Esophagus muscularis mucosa (tissue), 4 donors: ENCODE data around the gene RTF1. TPM values are rescaled to one million over a fixed set of nuclear protein-coding genes. Genes with fewer than 3 reads are reported as not detected.

Experiments used
- DNase-seq: peaks from one replicate; pipeline ENCODE4 v3.0.0-alpha.2; 2017; ENCODE audit errors: extremely low spot score
- H3K27ac ChIP-seq, 4 donors: fragments of 200-600 bp; sonication (generic); replicated peaks in 1 of 4; 1 replicate in 3 of 4; 2 replicates in 1 of 4; pipeline ENCODE4 v1.5.1; 2016 to 2019; ENCODE audit warnings: mild to moderate bottlenecking in 1 of 4
- H3K27me3 ChIP-seq, 4 donors: fragments of 200-600 bp; sonication (generic); one replicate each; pipeline versions ENCODE4 v1.5.1 to v1.6.0; 2016 to 2019
- H3K36me3 ChIP-seq, 4 donors: fragments of 200-600 bp; sonication (generic); one replicate each; pipeline ENCODE4 v1.5.1; 2016 to 2019
- H3K4me1 ChIP-seq, 4 donors: fragments of 200-600 bp; sonication (generic); one replicate each; pipeline ENCODE4 v1.5.1; 2016 to 2019
- H3K4me3 ChIP-seq, 4 donors: fragments of 200-600 bp; sonication (generic); 1 replicate in 2 of 4; 2 replicates in 2 of 4; pipeline ENCODE4 v1.5.1; 2016 to 2019; ENCODE audit warnings: mild to moderate bottlenecking in 4 of 4, moderate library complexity in 1 of 4
- H3K9me3 ChIP-seq, 4 donors: fragments of 200-600 bp; sonication (generic); 1 replicate in 3 of 4; 2 replicates in 1 of 4; pipeline ENCODE4 v1.5.1; 2016 to 2019
- EP300 ChIP-seq: sonication (generic); formaldehyde crosslinking; IDR thresholded peaks from one replicate; pipeline ENCODE4 v1.6.1; 2017; ENCODE audit warnings: antibody characterized with exemption
- POLR2A ChIP-seq: fragments of 450-650 bp; IDR thresholded peaks from one replicate; pipeline ENCODE4 v1.6.1; 2017; ENCODE audit warnings: antibody characterized with exemption, moderate library complexity, mild to moderate bottlenecking, low read depth
- POLR2AphosphoS5 ChIP-seq, 2 donors: sonication (generic); formaldehyde crosslinking; IDR thresholded peaks; one replicate each; pipeline ENCODE4 v1.6.1; 2017; ENCODE audit warnings: antibody characterized with exemption in 2 of 2
- WGBS: methylation state at CpG from one replicate; pipeline ENCODE4 v1.1.5; 2018; 5-methylcytosine and 5-hydroxymethylcytosine counted together
- intact Hi-C: fragments of 100-400 bp; cut with DNase I; formaldehyde crosslinking; loops from one replicate; pipeline ENCODE4 v1.15.1; 2023
- total RNA-seq, 4 donors: library from RNA; depleted of rRNA; stranded (reverse); fragments of >200 nt; gene quantifications; one replicate each; pipeline versions ENCODE4 v1.1.0 to v1.2.1, GENCODE V29; 2016
- TF ChIP-seq, protein P1 (sequence below), 3 experiments: fragments of 200-600 bp in 2 of 3; fragments of 450-650 bp in 1 of 3; sonication (generic) in 2 of 3; IDR thresholded peaks; one replicate each; pipeline ENCODE4 v1.5.1; 2017 to 2019; ENCODE audit warnings: antibody characterized with exemption in 3 of 3, mild to moderate bottlenecking in 2 of 3, moderate library complexity in 1 of 3

The RTF1 gene
- total RNA-seq, 4 donors from 2014 or later, result 31.5 to 37.7 (median 35.9) TPM

DNA sequence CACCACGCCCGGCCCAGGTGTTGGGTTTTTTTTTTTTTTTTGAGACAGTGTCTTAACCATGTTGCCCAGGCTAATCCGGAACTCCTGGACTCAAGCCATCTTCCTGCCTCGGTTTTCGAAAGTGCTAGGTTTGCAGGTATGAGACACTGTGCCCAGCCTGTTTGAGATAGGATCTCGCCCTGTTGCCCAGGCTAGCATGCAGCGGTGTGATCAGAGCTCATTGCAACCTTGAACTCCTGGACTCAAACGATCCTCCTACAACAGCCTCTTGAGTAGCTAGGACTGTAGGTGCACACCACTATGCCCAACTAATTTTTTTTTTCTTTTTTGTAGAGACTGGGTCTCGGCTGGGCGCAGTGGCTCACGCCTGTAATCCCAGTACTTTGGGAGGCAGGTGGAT lies 56.5 kb downstream of the RTF1 start:
- TF ChIP-seq EP300 (no peak), POLR2AphosphoS5 (IDR thresholded peaks at IDR 0.05) (no peak), POLR2A (no peak)
- TF ChIP-seq, protein P1, sequence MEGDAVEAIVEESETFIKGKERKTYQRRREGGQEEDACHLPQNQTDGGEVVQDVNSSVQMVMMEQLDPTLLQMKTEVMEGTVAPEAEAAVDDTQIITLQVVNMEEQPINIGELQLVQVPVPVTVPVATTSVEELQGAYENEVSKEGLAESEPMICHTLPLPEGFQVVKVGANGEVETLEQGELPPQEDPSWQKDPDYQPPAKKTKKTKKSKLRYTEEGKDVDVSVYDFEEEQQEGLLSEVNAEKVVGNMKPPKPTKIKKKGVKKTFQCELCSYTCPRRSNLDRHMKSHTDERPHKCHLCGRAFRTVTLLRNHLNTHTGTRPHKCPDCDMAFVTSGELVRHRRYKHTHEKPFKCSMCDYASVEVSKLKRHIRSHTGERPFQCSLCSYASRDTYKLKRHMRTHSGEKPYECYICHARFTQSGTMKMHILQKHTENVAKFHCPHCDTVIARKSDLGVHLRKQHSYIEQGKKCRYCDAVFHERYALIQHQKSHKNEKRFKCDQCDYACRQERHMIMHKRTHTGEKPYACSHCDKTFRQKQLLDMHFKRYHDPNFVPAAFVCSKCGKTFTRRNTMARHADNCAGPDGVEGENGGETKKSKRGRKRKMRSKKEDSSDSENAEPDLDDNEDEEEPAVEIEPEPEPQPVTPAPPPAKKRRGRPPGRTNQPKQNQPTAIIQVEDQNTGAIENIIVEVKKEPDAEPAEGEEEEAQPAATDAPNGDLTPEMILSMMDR (IDR thresholded peaks at IDR 0.05), result no peak
- Histone ChIP-seq H3K4me1 (no peaks in the 10 kb centered on the region), H3K27me3 (no peaks in the 10 kb centered on the region), H3K9me3 (no peaks in the 10 kb centered on the region), H3K27ac (no peak overlapping the region), H3K4me3 (no peak overlapping the region), H3K36me3 (peaks cover 95 to 100% (median 98%) of the 10 kb centered on the region in 4 donors)
- 97% methylated on average over 11 of the region's 11 CpGs for WGBS
- no peak for DNase-seq
- intact Hi-C loops, result no loop called here

DNA sequence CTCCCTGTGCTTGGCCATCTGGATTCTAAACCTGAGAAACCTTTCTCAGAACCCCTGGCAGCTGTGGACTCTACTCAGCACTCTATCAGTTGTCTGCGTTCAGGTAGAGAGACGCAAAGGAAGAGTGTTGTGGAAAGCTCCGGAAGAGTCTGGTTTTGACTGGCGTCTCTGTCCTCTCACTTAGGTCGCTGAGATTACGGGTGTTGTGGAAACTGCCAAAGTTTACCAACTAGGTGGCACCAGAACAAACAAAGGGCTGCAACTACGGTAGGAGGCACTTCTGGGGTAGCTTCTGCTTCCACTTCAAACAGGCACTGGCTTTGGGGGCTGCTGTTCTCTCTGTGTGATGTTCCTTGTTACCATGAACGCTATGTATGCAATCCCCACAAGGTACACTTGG lies 57.5 kb downstream of the RTF1 start:
- Histone ChIP-seq H3K4me3 (no peak overlapping the region), H3K9me3 (no peaks in the 10 kb centered on the region), H3K4me1 (no peaks in the 10 kb centered on the region), H3K36me3 (peaks cover 95 to 100% (median 98%) of the 10 kb centered on the region in 4 donors), H3K27me3 (no peaks in the 10 kb centered on the region), H3K27ac (no peak overlapping the region)
- intact Hi-C loops, result no loop called here
- WGBS, result 94% methylated on average over 8 of the region's 8 CpGs
- TF ChIP-seq, protein P1 (IDR thresholded peaks at IDR 0.05), result no peak
- no peak for TF ChIP-seq POLR2A
- TF ChIP-seq EP300, result no peak
- no peak for TF ChIP-seq POLR2AphosphoS5 (IDR thresholded peaks at IDR 0.05)
- no peak for DNase-seq

DNA sequence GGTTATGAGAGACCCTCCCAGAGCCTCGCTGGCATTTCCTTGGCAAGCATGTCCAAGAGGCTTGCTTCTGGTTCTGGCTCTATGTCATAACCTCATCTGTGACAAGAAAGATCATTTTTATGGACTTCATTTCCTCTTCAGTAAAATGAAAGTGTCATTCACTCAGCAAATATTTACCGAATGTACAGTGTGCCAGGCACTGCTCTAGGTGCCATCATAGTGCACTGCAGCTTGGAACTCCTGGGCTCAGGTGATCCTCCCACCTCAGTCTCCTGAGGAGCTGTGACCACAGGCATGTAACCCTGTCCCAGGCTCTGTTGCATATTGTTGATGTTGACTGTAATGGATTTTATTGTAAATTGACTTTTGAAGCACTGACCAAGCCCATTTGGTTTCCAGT lies 58.0 kb downstream of the RTF1 start:
- Histone ChIP-seq H3K9me3 (no peaks in the 10 kb centered on the region), H3K4me1 (no peaks in the 10 kb centered on the region), H3K4me3 (no peak overlapping the region), H3K36me3 (peaks cover 95 to 100% (median 98%) of the 10 kb centered on the region in 4 donors), H3K27me3 (no peaks in the 10 kb centered on the region), H3K27ac (no peak overlapping the region)
- intact Hi-C loops, result no loop called here
- DNase-seq, result no peak
- TF ChIP-seq EP300, result no peak
- TF ChIP-seq POLR2A, result no peak
- no peak for TF ChIP-seq POLR2AphosphoS5 (IDR thresholded peaks at IDR 0.05)
- TF ChIP-seq, protein P1 (IDR thresholded peaks at IDR 0.05), result no peak
- 92% methylated on average over 2 of the region's 2 CpGs for WGBS

GRCh38 chr15:41476416-41477048 lies 59.6 kb downstream of the RTF1 start:
- H3K4me3 ChIP-seq, result no peak overlapping the region
- intact Hi-C loops, result no loop called here
- H3K27me3 ChIP-seq, result no peaks in the 10 kb centered on the region
- TF ChIP-seq, protein P1 (IDR thresholded peaks at IDR 0.05), result no peak
- TF ChIP-seq EP300, result no peak
- no peak for TF ChIP-seq POLR2AphosphoS5 (IDR thresholded peaks at IDR 0.05)
- no peak for TF ChIP-seq POLR2A
- H3K9me3 ChIP-seq, result no peaks in the 10 kb centered on the region
- 85% methylated on average over 5 of the region's 5 CpGs for WGBS
- H3K36me3 ChIP-seq, result peaks cover 96 to 100% (median 99%) of the 10 kb centered on the region in 4 donors
- no peak overlapping the region for H3K27ac ChIP-seq
- H3K4me1 ChIP-seq, result no peaks in the 10 kb centered on the region
- DNase-seq, result no peak
